SK-N-SH (cell line): ENCODE data around the gene DNAJC24.

Experiments used
- EP300 ChIP-seq, 2 experiments: IDR thresholded peaks; 2 replicates each; pipeline versions ENCODE4 v1.4.0 to v1.6.1; 2012; ENCODE audit warnings: borderline replicate concordance in 1 of 2, low read depth in 1 of 2, low read length in 1 of 2
- FOXJ3 ChIP-seq: sonication (generic); formaldehyde crosslinking; IDR thresholded peaks from 2 replicates; pipeline ENCODE4 v1.5.1; 2020; ENCODE audit warnings: mild to moderate bottlenecking, missing genetic modification reagents
- POLR2AphosphoS5 ChIP-seq: IDR thresholded peaks from 2 replicates; pipeline ENCODE4 v1.6.1; 2012; ENCODE audit warnings: low read depth, low read length
- RXRA ChIP-seq: IDR thresholded peaks from 2 replicates; pipeline ENCODE4 v1.4.0; 2012; ENCODE audit warnings: low read depth, mild to moderate bottlenecking, borderline replicate concordance
- TCF12 ChIP-seq: IDR thresholded peaks from 2 replicates; pipeline ENCODE4 v1.4.0; 2012
- YY1 ChIP-seq: IDR thresholded peaks from 2 replicates; pipeline ENCODE4 v1.4.0; 2012; ENCODE audit warnings: low read depth, mild to moderate bottlenecking
- TF ChIP-seq, protein P1 (sequence below): fragments of 200-600 bp; sonication (generic); IDR thresholded peaks from 2 replicates; pipeline ENCODE4 v1.6.1; 2017; ENCODE audit warnings: antibody characterized with exemption, mild to moderate bottlenecking, moderate library complexity
- TF ChIP-seq, protein P2 (sequence below): fragments of 150-350 bp; IDR thresholded peaks from 2 replicates; pipeline ENCODE4 v1.6.1; 2017; ENCODE audit warnings: antibody characterized with exemption, low read length, low read depth, borderline replicate concordance
- TF ChIP-seq, protein P3 (sequence below): IDR thresholded peaks from 2 replicates; pipeline ENCODE4; 2012

DNA sequence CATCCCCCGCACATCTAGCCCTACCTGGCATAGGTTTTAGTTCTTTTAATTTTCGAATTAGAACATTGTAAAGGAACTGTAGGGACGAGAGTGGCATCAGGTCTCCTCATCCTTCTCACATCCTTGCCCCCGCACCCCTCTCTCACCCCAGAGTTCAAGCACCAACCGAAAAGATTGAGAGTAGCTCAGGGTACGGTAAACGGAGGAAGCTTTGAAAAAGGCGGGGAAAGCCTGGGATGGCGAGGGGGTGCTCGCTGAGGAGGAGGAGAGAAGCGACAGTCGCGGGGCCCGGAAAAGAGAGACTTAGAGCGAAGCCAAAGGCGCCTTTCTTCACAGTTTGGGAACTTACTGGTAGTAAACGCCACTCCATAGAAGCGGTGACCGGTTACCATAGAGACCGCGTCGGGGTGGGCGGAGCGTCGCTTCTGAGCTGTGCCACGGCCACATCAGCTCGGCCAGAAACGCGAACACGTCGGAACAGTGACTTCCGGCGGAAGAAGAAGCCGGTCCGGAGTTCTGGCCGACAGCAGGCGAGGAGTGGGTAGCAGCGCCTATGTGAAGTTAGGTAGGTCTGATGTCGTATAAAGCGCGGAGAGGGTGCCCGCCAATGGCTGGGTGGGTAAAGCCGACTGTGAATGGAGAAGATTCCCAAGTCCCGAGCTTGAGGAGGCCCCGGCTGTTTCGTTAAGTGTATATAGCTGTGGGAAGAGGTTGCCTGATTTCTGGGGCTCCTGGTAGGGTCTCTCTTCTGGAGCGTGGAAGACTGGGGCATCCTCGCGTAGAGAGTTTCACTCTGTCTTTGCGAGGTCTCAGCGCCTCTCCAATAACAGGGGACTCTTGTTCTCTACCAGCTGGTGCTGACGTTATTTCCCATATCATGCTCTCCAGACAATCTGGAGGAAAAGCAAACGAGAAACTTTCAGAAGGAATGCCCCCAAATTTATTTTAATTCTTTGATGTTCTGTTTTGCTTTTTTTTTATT, at the start of gene DNAJC24, which contains the start of gene DCDC1:
- TF ChIP-seq, protein P1, sequence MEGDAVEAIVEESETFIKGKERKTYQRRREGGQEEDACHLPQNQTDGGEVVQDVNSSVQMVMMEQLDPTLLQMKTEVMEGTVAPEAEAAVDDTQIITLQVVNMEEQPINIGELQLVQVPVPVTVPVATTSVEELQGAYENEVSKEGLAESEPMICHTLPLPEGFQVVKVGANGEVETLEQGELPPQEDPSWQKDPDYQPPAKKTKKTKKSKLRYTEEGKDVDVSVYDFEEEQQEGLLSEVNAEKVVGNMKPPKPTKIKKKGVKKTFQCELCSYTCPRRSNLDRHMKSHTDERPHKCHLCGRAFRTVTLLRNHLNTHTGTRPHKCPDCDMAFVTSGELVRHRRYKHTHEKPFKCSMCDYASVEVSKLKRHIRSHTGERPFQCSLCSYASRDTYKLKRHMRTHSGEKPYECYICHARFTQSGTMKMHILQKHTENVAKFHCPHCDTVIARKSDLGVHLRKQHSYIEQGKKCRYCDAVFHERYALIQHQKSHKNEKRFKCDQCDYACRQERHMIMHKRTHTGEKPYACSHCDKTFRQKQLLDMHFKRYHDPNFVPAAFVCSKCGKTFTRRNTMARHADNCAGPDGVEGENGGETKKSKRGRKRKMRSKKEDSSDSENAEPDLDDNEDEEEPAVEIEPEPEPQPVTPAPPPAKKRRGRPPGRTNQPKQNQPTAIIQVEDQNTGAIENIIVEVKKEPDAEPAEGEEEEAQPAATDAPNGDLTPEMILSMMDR = no peak
- 0 out of 2 replicates have a peak, but pooled peaks have one; percentile 49 for TF ChIP-seq YY1
- no peak for TF ChIP-seq EP300 (IDR thresholded peaks at IDR 0.05; ENCODE audit: borderline replicate concordance in 1 of 2, low read depth in 1 of 2, low read length in 1 of 2)
- TF ChIP-seq, protein P2, sequence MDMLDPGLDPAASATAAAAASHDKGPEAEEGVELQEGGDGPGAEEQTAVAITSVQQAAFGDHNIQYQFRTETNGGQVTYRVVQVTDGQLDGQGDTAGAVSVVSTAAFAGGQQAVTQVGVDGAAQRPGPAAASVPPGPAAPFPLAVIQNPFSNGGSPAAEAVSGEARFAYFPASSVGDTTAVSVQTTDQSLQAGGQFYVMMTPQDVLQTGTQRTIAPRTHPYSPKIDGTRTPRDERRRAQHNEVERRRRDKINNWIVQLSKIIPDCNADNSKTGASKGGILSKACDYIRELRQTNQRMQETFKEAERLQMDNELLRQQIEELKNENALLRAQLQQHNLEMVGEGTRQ = no peak
- TF ChIP-seq POLR2AphosphoS5 = peak; percentile 93
- TF ChIP-seq TCF12 = 0 out of 2 replicates have a peak, but pooled peaks have one; percentile 16
- no peak for TF ChIP-seq RXRA
- TF ChIP-seq, protein P3, sequence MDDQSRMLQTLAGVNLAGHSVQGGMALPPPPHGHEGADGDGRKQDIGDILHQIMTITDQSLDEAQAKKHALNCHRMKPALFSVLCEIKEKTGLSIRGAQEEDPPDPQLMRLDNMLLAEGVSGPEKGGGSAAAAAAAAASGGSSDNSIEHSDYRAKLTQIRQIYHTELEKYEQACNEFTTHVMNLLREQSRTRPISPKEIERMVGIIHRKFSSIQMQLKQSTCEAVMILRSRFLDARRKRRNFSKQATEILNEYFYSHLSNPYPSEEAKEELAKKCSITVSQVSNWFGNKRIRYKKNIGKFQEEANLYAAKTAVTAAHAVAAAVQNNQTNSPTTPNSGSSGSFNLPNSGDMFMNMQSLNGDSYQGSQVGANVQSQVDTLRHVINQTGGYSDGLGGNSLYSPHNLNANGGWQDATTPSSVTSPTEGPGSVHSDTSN = no peak
- no peak for TF ChIP-seq FOXJ3
